KMS-11 (cell line): ENCODE data around the gene GLRX.

Experiments used
- H2AFZ ChIP-seq: fragments of 200-600 bp; sonication (generic); 2 replicates; pipeline ENCODE4 v1.6.1; 2016; ENCODE audit warnings: antibody characterized with exemption, mixed run types, low read depth
- H3K27ac ChIP-seq: fragments of 200-600 bp; sonication (generic); 2 replicates; pipeline ENCODE4 v1.6.1; 2016; ENCODE audit warnings: mild to moderate bottlenecking, mixed run types
- H3K27me3 ChIP-seq: fragments of 200-600 bp; sonication (generic); 2 replicates; pipeline ENCODE4 v1.6.1; 2017; ENCODE audit warnings: mild to moderate bottlenecking, low read depth, mixed run types, moderate library complexity; ENCODE audit not compliant: insufficient read depth
- H3K36me3 ChIP-seq: fragments of 200-600 bp; sonication (generic); 2 replicates; pipeline ENCODE4 v1.6.1; 2017; ENCODE audit warnings: mild to moderate bottlenecking, mixed run types; ENCODE audit not compliant: insufficient read depth
- H3K4me1 ChIP-seq: fragments of 200-600 bp; sonication (generic); 2 replicates; pipeline ENCODE4 v1.6.1; 2016; ENCODE audit warnings: mild to moderate bottlenecking, low read depth, mixed run types; ENCODE audit not compliant: poor library complexity, severe bottlenecking
- H3K4me2 ChIP-seq: fragments of 200-600 bp; sonication (generic); 2 replicates; pipeline ENCODE4 v1.7.0; 2016; ENCODE audit warnings: mild to moderate bottlenecking, mixed run types
- H3K4me3 ChIP-seq: fragments of 200-600 bp; sonication (generic); IDR thresholded peaks from 2 replicates; pipeline ENCODE4 v1.6.1; 2017; ENCODE audit warnings: low read depth, low read length, mixed read lengths; ENCODE audit not compliant: insufficient read depth
- H3K79me2 ChIP-seq: fragments of 200-600 bp; sonication (generic); 2 replicates; pipeline ENCODE4 v1.6.1; 2016; ENCODE audit warnings: low read depth, mixed run types; ENCODE audit not compliant: insufficient read depth
- H3K9ac ChIP-seq: fragments of 200-600 bp; sonication (generic); 2 replicates; pipeline ENCODE4 v1.6.1; 2016; ENCODE audit warnings: mild to moderate bottlenecking, mixed run types
- H4K20me1 ChIP-seq: fragments of 200-600 bp; sonication (generic); 2 replicates; pipeline ENCODE4 v1.6.1; 2016; ENCODE audit warnings: mild to moderate bottlenecking, mixed run types; ENCODE audit not compliant: insufficient read depth
- TF ChIP-seq, protein P1 (sequence below): fragments of 200-600 bp; sonication (generic); conservative IDR thresholded peaks from 2 replicates; pipeline ENCODE4 v1.6.1; 2017; ENCODE audit warnings: low read depth, mild to moderate bottlenecking, antibody characterized with exemption, low read length, moderate library complexity, mixed read lengths

Gene GLRX

DNA sequence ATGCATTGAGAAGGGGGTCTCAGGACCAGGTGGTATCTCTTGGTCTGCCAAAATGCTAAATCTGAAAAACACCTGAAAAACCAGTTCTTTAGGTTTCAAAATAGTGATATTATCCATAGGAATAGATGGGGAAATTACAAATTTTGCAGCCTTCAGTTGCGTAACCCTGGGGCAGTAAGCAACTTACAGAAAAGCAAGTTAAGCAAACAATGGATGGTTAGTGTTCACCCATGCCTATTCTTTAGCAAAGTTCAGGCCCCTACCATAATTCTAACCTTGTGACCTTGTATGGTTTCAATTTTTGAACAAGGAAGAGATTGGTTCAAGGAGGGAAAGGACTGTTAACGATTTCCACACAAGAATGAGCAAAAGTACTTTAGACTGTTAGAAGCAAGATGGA lies 24.5 kb downstream of the GLRX start:
- H3K9ac ChIP-seq: no peak overlapping the region
- no peaks in the 10 kb centered on the region for H3K79me2 ChIP-seq
- no peaks in the 10 kb centered on the region for H3K36me3 ChIP-seq
- no peaks in the 10 kb centered on the region for H3K27me3 ChIP-seq
- no peak overlapping the region for H2AFZ ChIP-seq
- no peaks in the 10 kb centered on the region for H3K4me1 ChIP-seq
- H3K4me3 ChIP-seq: no peak overlapping the region
- TF ChIP-seq, protein P1, sequence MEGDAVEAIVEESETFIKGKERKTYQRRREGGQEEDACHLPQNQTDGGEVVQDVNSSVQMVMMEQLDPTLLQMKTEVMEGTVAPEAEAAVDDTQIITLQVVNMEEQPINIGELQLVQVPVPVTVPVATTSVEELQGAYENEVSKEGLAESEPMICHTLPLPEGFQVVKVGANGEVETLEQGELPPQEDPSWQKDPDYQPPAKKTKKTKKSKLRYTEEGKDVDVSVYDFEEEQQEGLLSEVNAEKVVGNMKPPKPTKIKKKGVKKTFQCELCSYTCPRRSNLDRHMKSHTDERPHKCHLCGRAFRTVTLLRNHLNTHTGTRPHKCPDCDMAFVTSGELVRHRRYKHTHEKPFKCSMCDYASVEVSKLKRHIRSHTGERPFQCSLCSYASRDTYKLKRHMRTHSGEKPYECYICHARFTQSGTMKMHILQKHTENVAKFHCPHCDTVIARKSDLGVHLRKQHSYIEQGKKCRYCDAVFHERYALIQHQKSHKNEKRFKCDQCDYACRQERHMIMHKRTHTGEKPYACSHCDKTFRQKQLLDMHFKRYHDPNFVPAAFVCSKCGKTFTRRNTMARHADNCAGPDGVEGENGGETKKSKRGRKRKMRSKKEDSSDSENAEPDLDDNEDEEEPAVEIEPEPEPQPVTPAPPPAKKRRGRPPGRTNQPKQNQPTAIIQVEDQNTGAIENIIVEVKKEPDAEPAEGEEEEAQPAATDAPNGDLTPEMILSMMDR: no peak
- no peak overlapping the region for H3K27ac ChIP-seq
- no peaks in the 10 kb centered on the region for H4K20me1 ChIP-seq
- H3K4me2 ChIP-seq: no peak overlapping the region

- Histone ChIP-seq H4K20me1 (no peaks in the 10 kb centered on the region), H3K4me3 (no peak overlapping the region), H3K79me2 (no peaks in the 10 kb centered on the region), H3K27ac (no peak overlapping the region), H3K4me2 (no peak overlapping the region), H3K27me3 (no peaks in the 10 kb centered on the region), H2AFZ (no peak overlapping the region), H3K9ac (no peak overlapping the region), H3K4me1 (no peaks in the 10 kb centered on the region), H3K36me3 (no peaks in the 10 kb centered on the region)
- TF ChIP-seq, protein P1: no peak
Observed at GRCh38 chr5:95797301-95797700, 25.2 kb downstream of the GLRX start.

- Histone ChIP-seq H3K36me3 (no peaks in the 10 kb centered on the region), H4K20me1 (no peaks in the 10 kb centered on the region), H3K79me2 (no peaks in the 10 kb centered on the region), H3K27ac (no peak overlapping the region), H3K4me2 (no peak overlapping the region), H2AFZ (no peak overlapping the region), H3K9ac (no peak overlapping the region), H3K4me1 (no peaks in the 10 kb centered on the region), H3K4me3 (no peak overlapping the region), H3K27me3 (no peaks in the 10 kb centered on the region)
- TF ChIP-seq, protein P1: no peak
Observed at GRCh38 chr5:95794070-95794516, 28.4 kb downstream of the GLRX start.

DNA sequence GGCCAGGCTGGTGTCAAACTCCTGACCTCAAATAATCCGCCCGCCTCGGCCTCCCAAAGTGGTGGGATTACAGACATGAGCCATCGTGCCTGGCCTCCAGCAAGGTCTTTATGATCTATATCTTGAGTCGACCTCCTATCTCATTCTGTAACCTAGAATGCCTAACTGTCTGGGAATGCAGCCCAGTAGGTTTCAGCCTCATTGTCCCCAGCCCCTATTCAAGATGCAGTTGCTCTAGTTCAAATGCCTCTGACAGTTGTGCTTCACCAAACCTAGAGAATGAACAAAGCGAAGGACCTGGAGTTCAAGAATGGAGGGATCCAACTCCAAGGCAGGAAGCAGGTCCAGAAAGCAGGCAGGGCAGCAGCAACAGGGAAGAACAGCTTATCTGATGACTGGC lies 30.8 kb downstream of the GLRX start:
- no peak overlapping the region for H3K4me2 ChIP-seq
- H3K4me1 ChIP-seq: no peaks in the 10 kb centered on the region
- no peaks in the 10 kb centered on the region for H3K79me2 ChIP-seq
- no peak overlapping the region for H3K9ac ChIP-seq
- H3K27ac ChIP-seq: no peak overlapping the region
- TF ChIP-seq, protein P1: no peak
- H2AFZ ChIP-seq: no peak overlapping the region
- no peaks in the 10 kb centered on the region for H4K20me1 ChIP-seq
- no peaks in the 10 kb centered on the region for H3K27me3 ChIP-seq
- no peak overlapping the region for H3K4me3 ChIP-seq
- H3K36me3 ChIP-seq: no peaks in the 10 kb centered on the region
